GM21737 (cell line): ENCODE measurements around the gene HAPSTR1.
A peak's percentile ranks its signal among the peaks of the same experiment; 100 is the strongest.
"Not testable (repeated sequence)": the region's sequence is repeated elsewhere in the genome, so short reads cannot be mapped to it uniquely, and the experiment has no call there.

Experiments used
- ATAC-seq: cut with Tn5 transposase; IDR thresholded peaks from one replicate; pipeline ENCODE4 v1.9.1; 2021; ENCODE audit warnings: mild to moderate bottlenecking, moderate library complexity; ENCODE audit not compliant: unreplicated experiment

Gene HAPSTR1

GRCh38 chr16:9090960-9091866, at the start of gene HAPSTR1:
Gene HAPSTR1, plus strand, starts transcription at chr16:9091644. Its CDS starts 401 bp downstream, at chr16:9092045.
- ATAC-seq, result peak; percentile 90

GRCh38 chr16:9042533-9042932, 48.9 kb upstream of the HAPSTR1 start:
- ATAC-seq, result no peak

- ATAC-seq, result no peak
These were observed 48.3 kb upstream of the HAPSTR1 start for GRCh38 chr16:9042964-9043680.

GRCh38 chr16:9045562-9045961, 45.9 kb upstream of the HAPSTR1 start:
- ATAC-seq, result not testable (repeated sequence)

- ATAC-seq, result no peak
These were observed 44.8 kb upstream of the HAPSTR1 start for GRCh38 chr16:9046667-9047055.

- peak; percentile 80 for ATAC-seq
These were observed 43.6 kb upstream of the HAPSTR1 start for GRCh38 chr16:9047689-9048301.

GRCh38 chr16:9048302-9048700, 43.1 kb upstream of the HAPSTR1 start:
- ATAC-seq, result no peak

- no peak for ATAC-seq
These were observed 42.2 kb upstream of the HAPSTR1 start for GRCh38 chr16:9049241-9049640.

- ATAC-seq, result no peak
These were observed 41.2 kb upstream of the HAPSTR1 start for GRCh38 chr16:9050102-9050830.

GRCh38 chr16:9053006-9053601, 38.3 kb upstream of the HAPSTR1 start:
- ATAC-seq, result no peak

GRCh38 chr16:9054460-9054859, 37.0 kb upstream of the HAPSTR1 start:
- no peak for ATAC-seq

- ATAC-seq, result no peak
These were observed 36.3 kb upstream of the HAPSTR1 start for GRCh38 chr16:9055115-9055514.

- no peak for ATAC-seq
These were observed 35.8 kb upstream of the HAPSTR1 start for GRCh38 chr16:9055661-9056060.

GRCh38 chr16:9056061-9056460, 35.4 kb upstream of the HAPSTR1 start:
- no peak for ATAC-seq

- no peak for ATAC-seq
These were observed 33.2 kb upstream of the HAPSTR1 start for GRCh38 chr16:9058211-9058610.

- ATAC-seq, result no peak
These were observed 31.2 kb upstream of the HAPSTR1 start for GRCh38 chr16:9060225-9060624.

- ATAC-seq, result no peak
These were observed 30.1 kb upstream of the HAPSTR1 start for GRCh38 chr16:9061358-9061813.

GRCh38 chr16:9062301-9062700, 29.1 kb upstream of the HAPSTR1 start:
- ATAC-seq, result no peak

- ATAC-seq, result no peak
These were observed 26.4 kb upstream of the HAPSTR1 start for GRCh38 chr16:9065077-9065476.

- no peak for ATAC-seq
These were observed 22.6 kb upstream of the HAPSTR1 start for GRCh38 chr16:9068886-9069285.
